K562 (cell line): ENCODE results near the gene CRKL. TPM values are rescaled to one million over a fixed set of nuclear protein-coding genes. Genes with fewer than 3 reads are reported as not detected.

Experiments used
- CBX2 ChIP-seq: fragments of 200-600 bp; sonication (generic); IDR thresholded peaks from one replicate; pipeline ENCODE4 v1.6.1; 2012; ENCODE audit warnings: mild to moderate bottlenecking, low read length, inconsistent platforms; ENCODE audit not compliant: insufficient read depth, poor library complexity, severe bottlenecking
- CBX5 ChIP-seq: IDR thresholded peaks from 2 replicates; pipeline ENCODE4 v1.6.1; 2014; ENCODE audit warnings: low read depth, borderline replicate concordance
- COPS2 ChIP-seq: fragments of 450-650 bp; conservative IDR thresholded peaks from 2 replicates; pipeline ENCODE4 v1.6.1; 2016; ENCODE audit warnings: mild to moderate bottlenecking, moderate library complexity
- GATAD2B ChIP-seq: fragments of 450-650 bp; IDR thresholded peaks from 2 replicates; pipeline ENCODE4 v1.6.1; 2017; ENCODE audit warnings: mild to moderate bottlenecking, borderline replicate concordance
- HDAC2 ChIP-seq: fragments of 450-650 bp; IDR thresholded peaks from 2 replicates; pipeline ENCODE4 v1.6.1; 2016; ENCODE audit warnings: mild to moderate bottlenecking
- MBD1 ChIP-seq: fragments of 250-450 bp; sonication (Bioruptor Pico); IDR thresholded peaks from 2 replicates; pipeline ENCODE4 v1.8.0; 2022; ENCODE audit warnings: inconsistent platforms
- POLR2AphosphoS5 ChIP-seq: IDR thresholded peaks from 2 replicates; pipeline ENCODE4 v1.6.1; 2011; ENCODE audit warnings: mild to moderate bottlenecking, low read depth, low read length, moderate library complexity; ENCODE audit not compliant: control insufficient read depth, insufficient read depth
- PURB ChIP-seq: sonication (generic); formaldehyde crosslinking; IDR thresholded peaks from 2 replicates; pipeline ENCODE4 v1.9.0; 2021; ENCODE audit warnings: low read depth, mild to moderate bottlenecking, missing genetic modification reagents
- REST ChIP-seq, 2 experiments: fragments of 450-650 bp; formaldehyde crosslinking in 1 of 2; IDR thresholded peaks; 2 replicates each; pipeline versions ENCODE4 v1.4.0 to v1.6.1; 2014 to 2020; ENCODE audit warnings: mild to moderate bottlenecking in 2 of 2, borderline replicate concordance in 1 of 2, low read depth in 1 of 2
- SNIP1 ChIP-seq: fragments of 450-650 bp; IDR thresholded peaks from 2 replicates; pipeline ENCODE4 v1.7.1; 2017; ENCODE audit warnings: low read depth, mild to moderate bottlenecking
- SRF ChIP-seq, 2 experiments: fragments of 250-450, 450-650 bp in 1 of 2; sonication (Bioruptor Pico) in 1 of 2; sonication (generic) in 1 of 2; formaldehyde crosslinking; IDR thresholded peaks; 2 replicates each; pipeline versions ENCODE4 v1.5.0 to v1.5.1; 2020 to 2022; ENCODE audit warnings: mild to moderate bottlenecking in 1 of 2, missing genetic modification reagents in 1 of 2
- STAT5B ChIP-seq: fragments of 250-450 bp; sonication (Bioruptor Pico); IDR thresholded peaks from 2 replicates; pipeline ENCODE4 v1.8.0; 2021; ENCODE audit warnings: mild to moderate bottlenecking, inconsistent platforms
- ZBTB8A ChIP-seq: fragments of 450-650 bp; IDR thresholded peaks from 2 replicates; pipeline ENCODE4 v1.6.1; 2018; ENCODE audit warnings: mild to moderate bottlenecking, moderate library complexity; ENCODE audit not compliant: partially characterized antibody
- ZNF583 ChIP-seq: fragments of 250-450 bp; sonication (Bioruptor Pico); IDR thresholded peaks from 2 replicates; pipeline ENCODE4 v1.4.0; 2020
- polyA plus RNA-seq, 8 experiments: library from polyadenylated mRNA; depleted of rRNA in 4 of 8; stranded (reverse) in 5 of 8; unstranded in 3 of 8; fragments of >200 nt; fragmentation: Nextera tagmentation in 2 of 8; fragmentation: Illumina TruSeq in 1 of 8; extraction: Ambion mirVana in 2 of 8; extraction: Trizol in 1 of 8; gene quantifications; 2 replicates each; pipeline versions ENCODE4 v1.2.1 to v1.2.3, GENCODE V29; 2011 to 2014; ENCODE audit warnings: inconsistent platforms in 1 of 8, missing spikeins in 1 of 8
- total RNA-seq, 7 experiments: library from RNA; depleted of rRNA in 6 of 7; stranded (reverse); fragments of >200 nt in 6 of 7; fragmentation: Illumina TruSeq in 2 of 7; extraction: Trizol in 2 of 7; gene quantifications; 2 replicates each; pipeline versions ENCODE4 v1.2.1 to v1.2.3, GENCODE V29; 2011 to 2021; ENCODE audit warnings: low replicate concordance in 1 of 7
- TF ChIP-seq, protein P1 (sequence below): sonication (generic); formaldehyde crosslinking; IDR thresholded peaks from 2 replicates; pipeline ENCODE4 v1.9.0; 2022; ENCODE audit warnings: mild to moderate bottlenecking, missing genetic modification reagents
- TF ChIP-seq, protein P2 (sequence below): fragments of 250-450 bp; sonication (Bioruptor Pico); IDR thresholded peaks from 2 replicates; pipeline ENCODE4 v1.4.0; 2020; ENCODE audit warnings: mild to moderate bottlenecking

The CRKL gene
- total and polyA plus RNA-seq, 9 of the 15 experiments (the other 6 are each of a cell fraction or from before 2014, with no cell fraction given) = 100 to 263 (median 124) TPM

DNA sequence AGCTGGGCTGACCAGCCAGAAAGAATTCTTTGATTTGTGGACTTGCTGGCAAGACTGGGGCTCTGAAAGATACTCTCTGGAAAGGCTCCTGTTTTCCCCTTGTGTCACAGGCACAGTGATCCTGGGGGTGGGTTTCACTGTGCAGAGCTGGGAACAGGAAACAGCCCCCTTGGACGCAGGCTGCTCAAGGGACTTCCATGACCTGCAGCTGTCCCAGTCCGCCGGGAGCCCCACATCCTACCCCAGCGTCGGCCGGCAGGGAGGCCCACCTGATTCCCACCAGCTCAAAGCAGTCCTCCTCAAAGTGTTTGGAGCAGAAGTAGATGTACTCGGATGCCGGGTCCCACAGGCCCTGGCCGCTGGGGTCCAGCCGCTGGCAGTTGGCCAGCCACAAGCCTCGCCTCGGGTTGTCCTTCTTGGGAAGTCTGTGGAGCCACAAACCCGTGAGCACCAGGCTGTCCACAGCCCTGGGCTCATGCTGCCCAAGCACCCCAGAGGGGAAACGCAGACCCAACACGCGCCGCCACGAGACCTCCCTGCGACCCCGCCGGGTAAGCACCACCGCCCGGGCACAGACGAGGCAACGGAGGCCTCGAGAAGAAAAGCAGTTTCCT is 83.9 kb downstream of the CRKL start (continued):
- TF ChIP-seq MBD1 (no peak), CBX2 (no peak), ZNF583 (0 out of 2 replicates have a peak, but pooled peaks have one; percentile 47), HDAC2 (no peak), SRF (CRISPR knock-in tag; IDR thresholded peaks at IDR 0.05) (0 out of 4 replicates have a peak, but pooled peaks of 1 of the 2 experiments have one; percentile 10), REST (IDR thresholded peaks at IDR 0.05; ENCODE audit: borderline replicate concordance) (no peak), REST (CRISPR knock-in tag; IDR thresholded peaks at IDR 0.05; ENCODE audit: low read depth) (no peak), PURB (CRISPR knock-in tag) (no peak), POLR2AphosphoS5 (no peak), COPS2 (no peak), CBX5 (no peak), GATAD2B (no peak), SNIP1 (no peak), ZBTB8A (no peak), STAT5B (CRISPR knock-in tag) (no peak)
- TF ChIP-seq, protein P1, sequence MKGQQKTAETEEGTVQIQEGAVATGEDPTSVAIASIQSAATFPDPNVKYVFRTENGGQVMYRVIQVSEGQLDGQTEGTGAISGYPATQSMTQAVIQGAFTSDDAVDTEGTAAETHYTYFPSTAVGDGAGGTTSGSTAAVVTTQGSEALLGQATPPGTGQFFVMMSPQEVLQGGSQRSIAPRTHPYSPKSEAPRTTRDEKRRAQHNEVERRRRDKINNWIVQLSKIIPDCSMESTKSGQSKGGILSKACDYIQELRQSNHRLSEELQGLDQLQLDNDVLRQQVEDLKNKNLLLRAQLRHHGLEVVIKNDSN (CRISPR knock-in tag) = no peak
- TF ChIP-seq, protein P2, sequence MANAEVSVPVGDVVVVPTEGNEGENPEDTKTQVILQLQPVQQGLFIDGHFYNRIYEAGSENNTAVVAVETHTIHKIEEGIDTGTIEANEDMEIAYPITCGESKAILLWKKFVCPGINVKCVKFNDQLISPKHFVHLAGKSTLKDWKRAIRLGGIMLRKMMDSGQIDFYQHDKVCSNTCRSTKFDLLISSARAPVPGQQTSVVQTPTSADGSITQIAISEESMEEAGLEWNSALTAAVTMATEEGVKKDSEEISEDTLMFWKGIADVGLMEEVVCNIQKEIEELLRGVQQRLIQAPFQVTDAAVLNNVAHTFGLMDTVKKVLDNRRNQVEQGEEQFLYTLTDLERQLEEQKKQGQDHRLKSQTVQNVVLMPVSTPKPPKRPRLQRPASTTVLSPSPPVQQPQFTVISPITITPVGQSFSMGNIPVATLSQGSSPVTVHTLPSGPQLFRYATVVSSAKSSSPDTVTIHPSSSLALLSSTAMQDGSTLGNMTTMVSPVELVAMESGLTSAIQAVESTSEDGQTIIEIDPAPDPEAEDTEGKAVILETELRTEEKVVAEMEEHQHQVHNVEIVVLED (CRISPR knock-in tag) = 0 out of 2 replicates have a peak, but pooled peaks have one; percentile 28
